ENCODE measurements around the gene SERPINB5.

DNA sequence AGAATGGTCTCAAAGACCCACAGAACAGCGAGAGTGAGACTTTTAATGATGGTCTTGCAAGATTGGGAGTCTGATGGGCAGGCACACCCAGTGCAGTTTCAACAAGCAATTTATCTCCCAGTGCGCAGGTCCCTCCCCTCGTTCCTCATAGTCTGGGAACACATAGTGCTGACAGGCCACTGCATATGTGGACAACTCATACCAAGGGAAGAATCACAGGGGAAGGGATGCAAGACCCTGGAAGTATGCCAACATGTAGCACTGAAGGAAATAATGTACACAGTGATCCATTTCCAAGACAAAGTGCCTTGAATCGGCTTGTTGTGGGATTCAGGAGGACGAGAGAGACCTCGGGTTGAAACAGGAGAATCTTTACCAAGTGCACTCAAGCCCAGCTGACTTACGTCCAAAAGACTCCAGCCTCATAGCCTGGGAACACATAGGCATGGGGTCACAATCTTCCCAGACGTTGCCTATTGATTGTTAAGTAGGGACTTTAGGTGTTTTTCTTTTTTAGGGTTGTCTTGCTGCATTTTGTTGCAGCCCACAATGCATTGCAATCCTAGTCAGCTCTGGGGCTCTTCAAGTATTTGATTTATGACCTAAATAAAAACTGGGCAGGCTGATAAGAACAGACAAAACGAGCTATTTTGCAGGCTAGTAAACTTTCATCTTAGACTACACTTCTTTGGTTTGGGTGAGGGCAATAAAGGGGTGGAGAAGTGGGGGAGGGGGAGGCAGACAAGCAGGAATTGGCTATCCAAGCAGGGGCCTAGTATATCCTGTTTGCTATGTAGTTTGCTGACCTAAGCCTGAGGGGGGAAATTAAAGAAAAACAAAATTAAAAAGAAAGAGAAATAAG is 24.7 kb upstream of the SERPINB5 start:
- TF ChIP-seq, protein P1, sequence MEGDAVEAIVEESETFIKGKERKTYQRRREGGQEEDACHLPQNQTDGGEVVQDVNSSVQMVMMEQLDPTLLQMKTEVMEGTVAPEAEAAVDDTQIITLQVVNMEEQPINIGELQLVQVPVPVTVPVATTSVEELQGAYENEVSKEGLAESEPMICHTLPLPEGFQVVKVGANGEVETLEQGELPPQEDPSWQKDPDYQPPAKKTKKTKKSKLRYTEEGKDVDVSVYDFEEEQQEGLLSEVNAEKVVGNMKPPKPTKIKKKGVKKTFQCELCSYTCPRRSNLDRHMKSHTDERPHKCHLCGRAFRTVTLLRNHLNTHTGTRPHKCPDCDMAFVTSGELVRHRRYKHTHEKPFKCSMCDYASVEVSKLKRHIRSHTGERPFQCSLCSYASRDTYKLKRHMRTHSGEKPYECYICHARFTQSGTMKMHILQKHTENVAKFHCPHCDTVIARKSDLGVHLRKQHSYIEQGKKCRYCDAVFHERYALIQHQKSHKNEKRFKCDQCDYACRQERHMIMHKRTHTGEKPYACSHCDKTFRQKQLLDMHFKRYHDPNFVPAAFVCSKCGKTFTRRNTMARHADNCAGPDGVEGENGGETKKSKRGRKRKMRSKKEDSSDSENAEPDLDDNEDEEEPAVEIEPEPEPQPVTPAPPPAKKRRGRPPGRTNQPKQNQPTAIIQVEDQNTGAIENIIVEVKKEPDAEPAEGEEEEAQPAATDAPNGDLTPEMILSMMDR (IDR thresholded peaks at IDR 0.05) = no peak
- no peak for TF ChIP-seq EZH2 (IDR thresholded peaks at IDR 0.05)

Data from neural progenitor cell (in vitro differentiated cells).